Fibroblast of villous mesenchyme (primary cell): ENCODE results near the gene TM2D3. TPM values are rescaled to one million over a fixed set of nuclear protein-coding genes. Genes with fewer than 3 reads are reported as not detected.

ENCODE experiments used
- DNase-seq: peaks from one replicate; pipeline ENCODE4 v3.0.0-alpha.2; 2010; ENCODE audit warnings: low read depth
- H3K4me3 ChIP-seq: 2 replicates; pipeline ENCODE4 v1.5.1; 2011; ENCODE audit warnings: low read depth, mild to moderate bottlenecking, low read length
- total RNA-seq: library from RNA; depleted of rRNA; stranded (reverse); fragments of >200 nt; gene quantifications from 2 replicates; pipeline ENCODE4 v1.2.3, GENCODE V29; 2012
- TF ChIP-seq, protein P1 (sequence below): IDR thresholded peaks from 2 replicates; pipeline ENCODE4 v1.5.1; 2012; ENCODE audit warnings: low read depth, mild to moderate bottlenecking, low read length; ENCODE audit not compliant: insufficient read depth

Gene TM2D3
- total RNA-seq, 1 donor: 48.4 TPM

DNA sequence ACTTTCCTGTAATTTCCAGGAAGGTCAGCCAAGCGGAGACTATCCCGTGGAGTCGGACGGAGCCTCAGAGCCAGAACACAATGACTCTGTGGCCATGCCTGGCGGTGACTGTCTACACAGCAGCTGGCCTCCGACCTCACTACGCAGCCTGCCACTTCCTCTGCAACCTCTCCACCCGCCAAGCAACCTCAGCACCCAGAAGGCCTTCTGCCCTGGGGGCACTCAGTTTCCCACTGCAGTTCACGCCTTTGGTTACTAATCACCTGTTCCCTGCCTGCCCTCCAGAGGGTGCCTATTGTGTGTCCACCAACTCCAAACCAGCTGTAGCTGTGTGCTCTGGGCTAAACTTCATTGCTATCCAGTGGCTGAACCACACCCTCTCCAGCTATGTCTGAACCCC is 44.0 kb downstream of the TM2D3 start:
- H3K4me3 ChIP-seq: no peak overlapping the region
- no peak for DNase-seq
- TF ChIP-seq, protein P1, sequence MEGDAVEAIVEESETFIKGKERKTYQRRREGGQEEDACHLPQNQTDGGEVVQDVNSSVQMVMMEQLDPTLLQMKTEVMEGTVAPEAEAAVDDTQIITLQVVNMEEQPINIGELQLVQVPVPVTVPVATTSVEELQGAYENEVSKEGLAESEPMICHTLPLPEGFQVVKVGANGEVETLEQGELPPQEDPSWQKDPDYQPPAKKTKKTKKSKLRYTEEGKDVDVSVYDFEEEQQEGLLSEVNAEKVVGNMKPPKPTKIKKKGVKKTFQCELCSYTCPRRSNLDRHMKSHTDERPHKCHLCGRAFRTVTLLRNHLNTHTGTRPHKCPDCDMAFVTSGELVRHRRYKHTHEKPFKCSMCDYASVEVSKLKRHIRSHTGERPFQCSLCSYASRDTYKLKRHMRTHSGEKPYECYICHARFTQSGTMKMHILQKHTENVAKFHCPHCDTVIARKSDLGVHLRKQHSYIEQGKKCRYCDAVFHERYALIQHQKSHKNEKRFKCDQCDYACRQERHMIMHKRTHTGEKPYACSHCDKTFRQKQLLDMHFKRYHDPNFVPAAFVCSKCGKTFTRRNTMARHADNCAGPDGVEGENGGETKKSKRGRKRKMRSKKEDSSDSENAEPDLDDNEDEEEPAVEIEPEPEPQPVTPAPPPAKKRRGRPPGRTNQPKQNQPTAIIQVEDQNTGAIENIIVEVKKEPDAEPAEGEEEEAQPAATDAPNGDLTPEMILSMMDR: no peak

DNA sequence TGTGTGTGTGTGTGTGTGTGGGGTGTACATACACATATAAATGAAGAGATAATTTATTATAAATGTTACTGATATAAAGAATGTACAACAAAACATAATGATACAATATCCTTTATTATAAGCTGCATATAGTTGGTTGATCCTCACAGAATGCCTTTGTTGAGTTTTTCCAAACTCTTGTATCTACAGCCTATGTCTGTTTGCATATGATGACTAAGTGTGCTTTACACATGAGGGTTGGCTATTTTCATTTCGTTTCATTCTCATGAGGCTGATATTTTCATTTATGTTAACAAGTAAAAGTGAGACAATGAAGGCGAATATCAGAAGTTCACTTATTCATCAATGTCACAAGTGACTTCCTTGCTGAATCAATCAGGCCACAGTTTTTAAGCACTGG is 45.1 kb downstream of the TM2D3 start:
- TF ChIP-seq, protein P1: no peak
- DNase-seq: no peak
- no peak overlapping the region for H3K4me3 ChIP-seq

DNA sequence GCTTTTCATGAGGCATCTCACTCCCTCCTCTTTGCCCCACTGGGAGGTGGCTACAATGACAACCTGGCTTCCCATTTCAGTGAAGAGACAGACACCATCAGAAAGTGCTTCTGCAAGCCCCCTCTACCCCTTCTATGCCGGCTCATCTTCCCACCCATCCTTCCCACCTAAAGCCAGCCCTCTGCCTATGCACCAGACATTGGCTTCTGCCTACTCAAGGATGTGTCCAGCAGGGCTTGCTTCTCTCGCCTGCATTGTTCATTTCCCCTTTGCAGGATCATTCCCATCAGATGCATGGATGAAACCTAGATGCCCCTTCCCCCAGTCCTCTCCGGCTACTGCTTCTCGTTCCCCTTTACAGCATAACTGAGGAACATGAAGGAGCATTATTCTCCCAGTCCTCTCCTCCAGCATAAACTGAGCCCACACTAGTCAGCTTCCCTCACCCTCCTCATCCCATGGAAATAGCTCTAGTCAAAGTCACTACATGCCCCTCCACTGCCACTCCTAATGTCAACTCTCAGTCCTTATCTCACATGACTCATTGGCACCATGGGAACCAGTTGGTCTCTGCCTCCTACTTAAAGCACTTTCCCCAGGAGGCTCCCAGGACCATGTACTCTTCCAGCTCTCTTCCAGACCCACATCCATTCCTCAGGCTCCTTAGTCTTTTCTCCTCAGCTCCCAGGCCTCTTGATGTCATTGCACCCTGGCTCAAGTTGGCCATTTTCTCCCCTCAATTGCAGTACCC is 47.9 kb downstream of the TM2D3 start:
- H3K4me3 ChIP-seq: no peak overlapping the region
- no peak for DNase-seq
- TF ChIP-seq, protein P1: no peak

DNA sequence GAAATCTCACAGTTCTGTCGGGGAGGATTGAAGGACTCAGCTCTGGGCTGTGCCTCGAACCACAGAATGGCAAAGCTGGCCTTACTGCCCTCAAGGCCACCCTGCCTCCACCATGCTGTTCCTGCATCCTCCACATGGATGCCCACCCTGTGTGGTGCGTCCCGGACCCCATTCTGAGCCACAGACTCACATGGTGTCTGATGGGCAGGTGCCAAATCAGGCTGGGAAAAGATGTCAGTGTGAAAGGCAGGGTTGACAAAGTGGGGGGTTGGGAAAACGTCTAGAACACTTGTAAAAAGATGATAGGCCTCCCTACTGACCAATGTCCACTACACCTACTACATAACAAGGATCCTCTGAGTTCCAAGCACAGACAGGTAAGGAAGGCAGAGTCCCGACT is 49.4 kb downstream of the TM2D3 start:
- TF ChIP-seq, protein P1: no peak
- no peak overlapping the region for H3K4me3 ChIP-seq
- no peak for DNase-seq

DNA sequence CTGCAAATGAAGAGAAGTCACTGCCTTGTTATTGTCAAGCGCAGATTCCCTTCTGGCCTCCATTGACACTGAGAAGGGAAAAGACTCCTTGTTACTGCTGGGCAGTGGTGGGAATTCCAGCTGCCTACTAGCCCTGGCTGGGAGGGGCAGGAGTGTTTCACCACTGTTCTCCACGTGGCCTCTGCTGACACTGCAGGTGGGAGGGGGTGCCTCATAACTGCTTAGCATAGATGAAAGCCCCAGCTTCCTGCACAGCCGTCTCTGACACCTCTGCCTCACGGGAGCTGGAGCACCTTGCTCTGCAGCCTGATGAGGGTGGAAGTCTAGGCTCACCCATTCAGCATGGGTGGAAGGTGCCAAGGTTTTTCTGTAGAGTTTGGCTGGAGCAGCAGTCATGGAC is 52.1 kb downstream of the TM2D3 start:
- H3K4me3 ChIP-seq: no peak overlapping the region
- no peak for DNase-seq
- TF ChIP-seq, protein P1: no peak

DNA sequence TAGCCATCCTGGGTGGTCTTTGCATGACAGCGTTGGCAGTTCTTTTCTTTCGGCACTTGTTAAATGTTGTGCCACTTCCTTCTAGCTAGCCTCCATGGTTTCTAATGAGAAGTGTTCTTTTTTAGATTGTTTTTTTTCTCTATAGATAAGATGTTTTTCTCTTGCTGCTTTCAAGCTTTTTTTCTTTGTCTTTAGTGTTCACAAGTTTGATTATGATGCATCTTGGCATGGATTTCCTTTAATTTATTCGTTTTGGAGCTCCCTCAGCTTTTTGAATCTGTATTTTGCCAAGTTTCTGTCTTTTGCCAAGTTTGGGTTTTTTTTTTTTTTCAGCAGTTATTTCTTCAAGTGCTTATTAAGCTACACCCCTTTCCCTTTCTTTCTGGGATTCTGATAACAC is 53.1 kb downstream of the TM2D3 start:
- TF ChIP-seq, protein P1: no peak
- DNase-seq: no peak
- H3K4me3 ChIP-seq: no peak overlapping the region
